ENCODE results near the gene PTPRE.
A peak's percentile ranks its signal among the peaks of the same experiment; 100 is the strongest.

- TF ChIP-seq CTCF (optimal IDR thresholded peaks at IDR 0.05 in 1 of 3, IDR thresholded peaks at IDR 0.05 in 1 of 3, conservative IDR thresholded peaks at IDR 0.05 in 1 of 3; ENCODE audit: extremely low read depth in 1 of 3, insufficient read depth in 2 of 3, low read length in 3 of 3) (peak in 1 of 3 experiments; percentile 25), EZH2 (IDR thresholded peaks at IDR 0.05; ENCODE audit: low read length) (no peak)
These were observed 140.4 kb downstream of the PTPRE start for GRCh38 chr10:128047351-128047750.

Measured in keratinocyte (primary cell).